Fibroblast of skin of abdomen (primary cell): ENCODE data around the gene BORCS6.

Experiments
- DNase-seq: peaks from one replicate; pipeline ENCODE4 v3.0.0-alpha.2; 2013

The BORCS6 gene

GRCh38 chr17:8154608-8155155 is 35.3 kb downstream of the BORCS6 start:
- no peak for DNase-seq

GRCh38 chr17:8153957-8154607 is 35.9 kb downstream of the BORCS6 start:
- peak; percentile 98 for DNase-seq

- peak; percentile 97 for DNase-seq
Observed at GRCh38 chr17:8153525-8153956, 36.4 kb downstream of the BORCS6 start.

- no peak for DNase-seq
Observed at GRCh38 chr17:8153031-8153451, 36.9 kb downstream of the BORCS6 start.

GRCh38 chr17:8152112-8152775 is 37.7 kb downstream of the BORCS6 start, which contains the start of gene PER1:
Gene PER1, minus strand, starts transcription at chr17:8152404. Its CDS starts 1,698 bp downstream, at chr17:8150706.
- DNase-seq, result peak; percentile 91

- peak; percentile 52 for DNase-seq
Observed at GRCh38 chr17:8151641-8152111, 38.3 kb downstream of the BORCS6 start.

- DNase-seq, result peak; percentile 84
Observed at GRCh38 chr17:8151120-8151640, 38.8 kb downstream of the BORCS6 start.

GRCh38 chr17:8150194-8151119 is 39.5 kb downstream of the BORCS6 start:
- DNase-seq, result no peak

GRCh38 chr17:8149419-8150193 is 40.4 kb downstream of the BORCS6 start:
- no peak for DNase-seq

- DNase-seq, result no peak
Observed at GRCh38 chr17:8148560-8148959, 41.4 kb downstream of the BORCS6 start.

GRCh38 chr17:8147805-8148404 is 42.1 kb downstream of the BORCS6 start:
- DNase-seq, result no peak

- no peak for DNase-seq
Observed at GRCh38 chr17:8147141-8147804, 42.7 kb downstream of the BORCS6 start.

- no peak for DNase-seq
Observed at GRCh38 chr17:8146381-8147140, 43.4 kb downstream of the BORCS6 start.

- no peak for DNase-seq
Observed at GRCh38 chr17:8145811-8146210, 44.2 kb downstream of the BORCS6 start.

- no peak for DNase-seq
Observed at GRCh38 chr17:8144401-8145231, 45.4 kb downstream of the BORCS6 start.

- DNase-seq, result no peak
Observed at GRCh38 chr17:8143581-8144400, 46.2 kb downstream of the BORCS6 start.

GRCh38 chr17:8142887-8143580 is 46.9 kb downstream of the BORCS6 start:
- no peak for DNase-seq
